Measurements from ENCODE around the gene BCL2L13.
"Not testable (repeated sequence)": the region's sequence is repeated elsewhere in the genome, so short reads cannot be mapped to it uniquely, and the experiment has no call there.

BCL2L13 gene

GRCh38 chr22:17697196-17697595 lies 58.6 kb downstream of the BCL2L13 start:
- not testable (repeated sequence) for DNase-seq

- not testable (repeated sequence) for DNase-seq
Measured at GRCh38 chr22:17698276-17698675, 59.7 kb downstream of the BCL2L13 start.

GRCh38 chr22:17698948-17699347 lies 60.4 kb downstream of the BCL2L13 start:
- DNase-seq, result no peak

GRCh38 chr22:17699696-17700340 lies 61.3 kb downstream of the BCL2L13 start:
- DNase-seq, result no peak

- DNase-seq, result no peak
Measured at GRCh38 chr22:17700778-17701177, 62.2 kb downstream of the BCL2L13 start.

GRCh38 chr22:17703811-17704210 lies 65.3 kb downstream of the BCL2L13 start:
- peak; percentile 37 for DNase-seq

- DNase-seq, result no peak
Measured at GRCh38 chr22:17705546-17705945, 67.0 kb downstream of the BCL2L13 start.

GRCh38 chr22:17705951-17706900 lies 67.7 kb downstream of the BCL2L13 start:
- peak; percentile 86 for DNase-seq

GRCh38 chr22:17706947-17707346 lies 68.4 kb downstream of the BCL2L13 start:
- DNase-seq, result no peak

GRCh38 chr22:17707526-17707925 lies 69.0 kb downstream of the BCL2L13 start:
- no peak for DNase-seq

GRCh38 chr22:17710023-17710422 lies 71.5 kb downstream of the BCL2L13 start:
- no peak for DNase-seq

- DNase-seq, result no peak
Measured at GRCh38 chr22:17712441-17712840, 73.9 kb downstream of the BCL2L13 start.

- DNase-seq, result no peak
Measured at GRCh38 chr22:17716529-17716928, 78.0 kb downstream of the BCL2L13 start.

GRCh38 chr22:17717708-17718107 lies 79.2 kb downstream of the BCL2L13 start:
- DNase-seq, result no peak

GRCh38 chr22:17719911-17720310 lies 81.4 kb downstream of the BCL2L13 start:
- DNase-seq, result no peak

GRCh38 chr22:17724241-17724640 lies 85.7 kb downstream of the BCL2L13 start:
- DNase-seq, result no peak

GRCh38 chr22:17724678-17725499 lies 86.3 kb downstream of the BCL2L13 start:
- peak; percentile 73 for DNase-seq

GRCh38 chr22:17725500-17725796 lies 86.9 kb downstream of the BCL2L13 start:
- DNase-seq, result no peak

GRCh38 chr22:17726006-17726927 lies 87.7 kb downstream of the BCL2L13 start:
- DNase-seq, result no peak

- DNase-seq, result peak; percentile 76
Measured at GRCh38 chr22:17726928-17727897, 88.7 kb downstream of the BCL2L13 start.

- no peak for DNase-seq
Measured at GRCh38 chr22:17728786-17729185, 90.2 kb downstream of the BCL2L13 start.

All from hematopoietic multipotent progenitor cell treated with erythropoietin and hydrocortisone succinate and interleukin-3 and kit ligand, for 4 days (in vitro differentiated cells).